ENCODE data around the gene STK24. TPM values are rescaled to one million over a fixed set of nuclear protein-coding genes. Genes with fewer than 3 reads are reported as not detected.

STK24 gene
- total RNA-seq, 6 donors from 2014 or later = 51.3 to 89.8 (median 78.6) TPM

- peaks cover 59 to 82% (median 77%) of the 10 kb centered on the region in 4 donors for H3K4me1 ChIP-seq
- ATAC-seq (ENCODE audit: low FRiP score in 2 of 2) (no peak), DNase-seq (no peak)
- H3K27me3 ChIP-seq = no peaks in the 10 kb centered on the region
- TF ChIP-seq POLR2A (IDR thresholded peaks at IDR 0.05) (no peak), EP300 (IDR thresholded peaks at IDR 0.05) (no peak), CTCF (IDR thresholded peaks at IDR 0.05) (no peak), POLR2AphosphoS5 (IDR thresholded peaks at IDR 0.05) (no peak)
- H3K4me3 ChIP-seq = no peak overlapping the region
- H3K36me3 ChIP-seq = no peaks in the 10 kb centered on the region
- 69 to 77% methylated on average over 7 of the region's 7 CpGs for WGBS, 2 donors
- H3K9me3 ChIP-seq = no peaks in the 10 kb centered on the region
- H3K27ac ChIP-seq = no peak overlapping the region
Measured at GRCh38 chr13:98539666-98540065, 37.2 kb downstream of the STK24 start.

GRCh38 chr13:98538876-98539275 lies 38.0 kb downstream of the STK24 start:
- 94 to 97% methylated on average over 8 of the region's 8 CpGs for WGBS, 2 donors
- Histone ChIP-seq H3K9me3 (no peaks in the 10 kb centered on the region), H3K4me1 (peaks cover 54 to 82% (median 73%) of the 10 kb centered on the region in 4 donors), H3K36me3 (no peaks in the 10 kb centered on the region), H3K4me3 (no peak overlapping the region), H3K27me3 (no peaks in the 10 kb centered on the region), H3K27ac (no peak overlapping the region)
- TF ChIP-seq EP300 (IDR thresholded peaks at IDR 0.05) (no peak), CTCF (IDR thresholded peaks at IDR 0.05) (no peak), POLR2AphosphoS5 (IDR thresholded peaks at IDR 0.05) (no peak), POLR2A (IDR thresholded peaks at IDR 0.05) (no peak)
- DNase-seq = no peak
- no peak for ATAC-seq (ENCODE audit: low FRiP score in 2 of 2)

- Histone ChIP-seq H3K36me3 (no peaks in the 10 kb centered on the region), H3K27me3 (no peaks in the 10 kb centered on the region), H3K4me3 (no peak overlapping the region), H3K9me3 (no peaks in the 10 kb centered on the region), H3K4me1 (peaks cover 44 to 72% (median 63%) of the 10 kb centered on the region in 4 donors), H3K27ac (peak overlapping the region in 1 of 4 donors; percentile 1)
- TF ChIP-seq CTCF (IDR thresholded peaks at IDR 0.05) (no peak), POLR2AphosphoS5 (IDR thresholded peaks at IDR 0.05) (no peak), EP300 (IDR thresholded peaks at IDR 0.05) (no peak), POLR2A (IDR thresholded peaks at IDR 0.05) (no peak)
- DNase-seq (no peak), ATAC-seq (ENCODE audit: low FRiP score in 2 of 2) (no peak)
- 79 to 80% methylated on average over 3 to 4 of the region's 6 CpGs for whole genome bisulfite sequencing, 2 donors
Measured at GRCh38 chr13:98537740-98538139, 39.2 kb downstream of the STK24 start.

DNA sequence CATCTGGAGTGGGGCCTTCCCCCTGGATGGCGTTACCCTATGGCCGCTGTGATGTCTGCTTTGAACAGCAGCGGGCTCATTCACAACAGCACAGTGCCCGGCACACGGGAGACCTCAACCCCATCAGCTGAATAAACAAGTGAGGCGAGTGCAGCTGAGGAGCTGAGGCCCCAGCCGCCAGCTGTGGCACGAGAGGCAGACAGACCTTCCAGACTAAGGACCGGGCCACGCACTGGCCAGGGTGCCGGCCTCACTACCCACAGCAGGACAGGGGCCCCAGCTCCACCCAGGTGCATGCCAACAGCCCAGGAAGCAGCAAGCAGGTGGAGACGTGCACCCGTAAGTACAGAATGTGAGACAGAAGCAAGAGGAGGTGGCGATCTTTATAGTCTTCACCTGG lies 39.6 kb downstream of the STK24 start:
- WGBS, 2 donors = 89 to 90% methylated on average over 9 to 13 of the region's 14 CpGs
- Histone ChIP-seq H3K36me3 (no peaks in the 10 kb centered on the region), H3K9me3 (no peaks in the 10 kb centered on the region), H3K27ac (peak overlapping the region in 2 of 4 donors; percentile 1 to 18), H3K27me3 (no peaks in the 10 kb centered on the region), H3K4me3 (no peak overlapping the region), H3K4me1 (peaks cover 41 to 67% (median 61%) of the 10 kb centered on the region in 4 donors)
- DNase-seq = peak in 1 of 2 donors; percentile 70
- no peak for ATAC-seq (ENCODE audit: low FRiP score in 2 of 2)
- no peak for TF ChIP-seq POLR2A (IDR thresholded peaks at IDR 0.05)
- no peak for TF ChIP-seq POLR2AphosphoS5 (IDR thresholded peaks at IDR 0.05)
- TF ChIP-seq CTCF (IDR thresholded peaks at IDR 0.05) = no peak
- no peak for TF ChIP-seq EP300 (IDR thresholded peaks at IDR 0.05)

GRCh38 chr13:98536729-98537128 lies 40.2 kb downstream of the STK24 start:
- Histone ChIP-seq H3K9me3 (no peaks in the 10 kb centered on the region), H3K27me3 (no peaks in the 10 kb centered on the region), H3K36me3 (no peaks in the 10 kb centered on the region), H3K4me1 (peaks cover 37 to 62% (median 55%) of the 10 kb centered on the region in 4 donors), H3K4me3 (no peak overlapping the region), H3K27ac (peak overlapping the region in 1 of 4 donors; percentile 18)
- ATAC-seq (ENCODE audit: low FRiP score in 2 of 2) = no peak
- 90% methylated on average over 11 to 14 of the region's 14 CpGs for WGBS, 2 donors
- TF ChIP-seq POLR2A (IDR thresholded peaks at IDR 0.05) (no peak), CTCF (IDR thresholded peaks at IDR 0.05) (no peak), EP300 (IDR thresholded peaks at IDR 0.05) (no peak), POLR2AphosphoS5 (IDR thresholded peaks at IDR 0.05) (no peak)
- DNase-seq = peak in 1 of 2 donors; percentile 64

Measured in upper lobe of left lung (tissue), 6 donors.